GM21786 (cell line): Measurements from ENCODE around the gene OR52B4.
"Not testable (repeated sequence)": the region's sequence is repeated elsewhere in the genome, so short reads cannot be mapped to it uniquely, and the experiment has no call there.

Experiments used
- ATAC-seq: cut with Tn5 transposase; IDR thresholded peaks from one replicate; pipeline ENCODE4 v1.9.1; 2021; ENCODE audit not compliant: unreplicated experiment

Gene OR52B4

GRCh38 chr11:4368286-4368685 lies at the start of gene OR52B4:
TSS of gene OR52B4 (minus strand) at chr11:4368386. CDS start at chr11:4368295, 91 bp downstream.
- ATAC-seq, result no peak

GRCh38 chr11:4416816-4417215 lies 48.6 kb upstream of the OR52B4 start:
- no peak for ATAC-seq

- no peak for ATAC-seq
Measured at GRCh38 chr11:4416306-4416705, 48.1 kb upstream of the OR52B4 start.

- not testable (repeated sequence) for ATAC-seq
Measured at GRCh38 chr11:4406206-4406605, 38.0 kb upstream of the OR52B4 start.

- peak; percentile 12 for ATAC-seq
Measured at GRCh38 chr11:4393858-4394223, 25.7 kb upstream of the OR52B4 start.

GRCh38 chr11:4393209-4393857 lies 25.1 kb upstream of the OR52B4 start, which contains the start of gene TRIM21:
TSS of gene TRIM21 (minus strand) at chr11:4393702. CDS start at chr11:4390409, 3,293 bp downstream.
- ATAC-seq, result peak; percentile 100

- no peak for ATAC-seq
Measured at GRCh38 chr11:4388221-4388620, 20.0 kb upstream of the OR52B4 start.

GRCh38 chr11:4385978-4386740 lies 18.0 kb upstream of the OR52B4 start:
- ATAC-seq, result no peak

- ATAC-seq, result no peak
Measured at GRCh38 chr11:4381901-4382300, 13.7 kb upstream of the OR52B4 start.

- no peak for ATAC-seq
Measured at GRCh38 chr11:4375431-4376140, 7.4 kb upstream of the OR52B4 start.

- no peak for ATAC-seq
Measured at GRCh38 chr11:4370166-4370565, 2.0 kb upstream of the OR52B4 start.

- not testable (repeated sequence) for ATAC-seq
Measured at GRCh38 chr11:4348142-4348541, 20.0 kb downstream of the OR52B4 start.

- ATAC-seq, result not testable (repeated sequence)
Measured at GRCh38 chr11:4345366-4345765, 22.8 kb downstream of the OR52B4 start.

GRCh38 chr11:4334356-4334755 lies 33.8 kb downstream of the OR52B4 start:
- ATAC-seq, result not testable (repeated sequence)
